ENCODE results near the gene PDE4B.

DNA sequence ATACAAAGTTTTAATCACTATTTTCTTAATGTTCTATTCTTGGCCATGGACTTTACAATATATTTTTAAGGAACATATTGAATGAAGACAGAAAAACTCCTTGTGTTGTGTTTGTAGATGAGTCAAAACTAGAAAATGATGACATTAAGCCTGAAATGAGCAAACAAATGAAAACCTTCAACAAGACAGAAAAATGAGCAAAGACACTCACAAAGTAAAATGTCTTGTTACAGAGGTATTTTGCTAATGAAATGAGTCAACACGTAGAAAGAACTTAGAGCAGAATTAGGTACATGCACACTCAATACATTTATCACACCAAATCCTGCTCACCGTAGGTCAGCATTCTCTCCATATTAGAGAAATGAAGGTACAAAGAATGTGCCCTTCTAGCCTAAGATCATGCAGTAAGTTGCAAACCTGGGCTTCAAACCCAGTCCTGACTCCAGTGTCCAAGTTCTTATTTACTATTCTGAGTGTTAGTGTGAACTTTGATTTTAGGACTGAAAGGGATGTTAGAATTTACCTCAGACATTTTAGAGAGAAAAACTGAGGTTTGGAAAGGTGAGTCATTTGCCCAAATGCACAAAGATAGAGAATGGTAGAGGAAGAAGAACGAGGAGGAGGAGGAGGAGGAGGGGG, 607.3 kb downstream of the PDE4B start:
- TF ChIP-seq MAZ (CRISPR knock-in tag; conservative IDR thresholded peaks at IDR 0.05 in 1 of 2, IDR thresholded peaks at IDR 0.05 in 1 of 2): no peak
- TF ChIP-seq TCF3 (CRISPR knock-in tag; IDR thresholded peaks at IDR 0.05): no peak
- TF ChIP-seq CEBPB (tag; IDR thresholded peaks at IDR 0.05): no peak
- TF ChIP-seq, protein P1, sequence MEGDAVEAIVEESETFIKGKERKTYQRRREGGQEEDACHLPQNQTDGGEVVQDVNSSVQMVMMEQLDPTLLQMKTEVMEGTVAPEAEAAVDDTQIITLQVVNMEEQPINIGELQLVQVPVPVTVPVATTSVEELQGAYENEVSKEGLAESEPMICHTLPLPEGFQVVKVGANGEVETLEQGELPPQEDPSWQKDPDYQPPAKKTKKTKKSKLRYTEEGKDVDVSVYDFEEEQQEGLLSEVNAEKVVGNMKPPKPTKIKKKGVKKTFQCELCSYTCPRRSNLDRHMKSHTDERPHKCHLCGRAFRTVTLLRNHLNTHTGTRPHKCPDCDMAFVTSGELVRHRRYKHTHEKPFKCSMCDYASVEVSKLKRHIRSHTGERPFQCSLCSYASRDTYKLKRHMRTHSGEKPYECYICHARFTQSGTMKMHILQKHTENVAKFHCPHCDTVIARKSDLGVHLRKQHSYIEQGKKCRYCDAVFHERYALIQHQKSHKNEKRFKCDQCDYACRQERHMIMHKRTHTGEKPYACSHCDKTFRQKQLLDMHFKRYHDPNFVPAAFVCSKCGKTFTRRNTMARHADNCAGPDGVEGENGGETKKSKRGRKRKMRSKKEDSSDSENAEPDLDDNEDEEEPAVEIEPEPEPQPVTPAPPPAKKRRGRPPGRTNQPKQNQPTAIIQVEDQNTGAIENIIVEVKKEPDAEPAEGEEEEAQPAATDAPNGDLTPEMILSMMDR (IDR thresholded peaks at IDR 0.05 in 2 of 3, conservative IDR thresholded peaks at IDR 0.05 in 1 of 3; ENCODE audit: insufficient read depth in 2 of 3, low read depth in 1 of 3, low read length in 3 of 3): no peak
- no peak for TF ChIP-seq CBX8 (IDR thresholded peaks at IDR 0.05; ENCODE audit: borderline replicate concordance, extremely low read depth, low read depth, low read length, poor library complexity, severe bottlenecking)
- no peak for TF ChIP-seq MCM3 (IDR thresholded peaks at IDR 0.05)
- TF ChIP-seq JUND (IDR thresholded peaks at IDR 0.05; ENCODE audit: borderline replicate concordance, low read depth, low read length): no peak
- TF ChIP-seq JUND (tag; IDR thresholded peaks at IDR 0.05; ENCODE audit: borderline replicate concordance, low read depth, low read length): no peak
- TF ChIP-seq ZNF778 (CRISPR knock-in tag; IDR thresholded peaks at IDR 0.05): no peak
- TF ChIP-seq NFIC (IDR thresholded peaks at IDR 0.05): no peak
- no peak for TF ChIP-seq PML (IDR thresholded peaks at IDR 0.05; ENCODE audit: low read length)
